GM12875 (cell line): ENCODE results near the gene LILRA5.

Experiments used
- H3K4me3 ChIP-seq: one replicate; pipeline ENCODE4 v1.5.1; 2011; ENCODE audit warnings: low read depth, low read length, control low read depth
- CTCF ChIP-seq: IDR thresholded peaks from 2 replicates; pipeline ENCODE4 v1.5.1; 2011; ENCODE audit warnings: low read depth, mild to moderate bottlenecking, control low read depth, inconsistent platforms, low read length, moderate library complexity, borderline replicate concordance; ENCODE audit not compliant: insufficient read depth

Gene LILRA5

GRCh38 chr19:54311486-54311885, 1.5 kb downstream of the LILRA5 start:
- no peak for TF ChIP-seq CTCF
- H3K4me3 ChIP-seq = no peak overlapping the region

- TF ChIP-seq CTCF = no peak
- H3K4me3 ChIP-seq = no peak overlapping the region
Observed at GRCh38 chr19:54310543-54310942, 2.4 kb downstream of the LILRA5 start.

- no peak for TF ChIP-seq CTCF
- no peak overlapping the region for H3K4me3 ChIP-seq
Observed at GRCh38 chr19:54309811-54310210, 3.2 kb downstream of the LILRA5 start.

GRCh38 chr19:54307389-54308020, 5.5 kb downstream of the LILRA5 start:
- H3K4me3 ChIP-seq = no peak overlapping the region
- TF ChIP-seq CTCF = no peak

GRCh38 chr19:54305141-54305540, 7.8 kb downstream of the LILRA5 start:
- no peak overlapping the region for H3K4me3 ChIP-seq
- no peak for TF ChIP-seq CTCF

- no peak overlapping the region for H3K4me3 ChIP-seq
- TF ChIP-seq CTCF = no peak
Observed at GRCh38 chr19:54302257-54302656, 10.7 kb downstream of the LILRA5 start.

- no peak for TF ChIP-seq CTCF
- no peak overlapping the region for H3K4me3 ChIP-seq
Observed at GRCh38 chr19:54299515-54299914, 13.5 kb downstream of the LILRA5 start.
